Activated CD4-positive, alpha-beta T cell treated with anti-CD3 and anti-CD28 coated beads, Interleukin-2, amount 10 ng/mL, durations not matched to agents 7 days and 5 days (primary cell): ENCODE data around the gene TWNK. TPM values are rescaled to one million over a fixed set of nuclear protein-coding genes. Genes with fewer than 3 reads are reported as not detected.

ENCODE experiments used
- CTCF ChIA-PET: fragments of 350-600 bp; sonication (Branson Sonifier 250); formaldehyde crosslinking; loops from one replicate; lab custom pipeline; 2021; ENCODE audit warnings: antibody characterized with exemption; lab: Charles Lee
- POLR2A ChIA-PET: fragments of 350-600 bp; sonication (Branson Sonifier 250); formaldehyde crosslinking; loops from one replicate; lab custom pipeline; 2021; ENCODE audit warnings: antibody characterized with exemption; lab: Charles Lee
- DNase-seq: peaks from one replicate; pipeline ENCODE4 v3.0.0-alpha.2; 2020
- H3K27ac Mint-ChIP-seq: one replicate; pipeline ENCODE4 v1.8.0; 2021; ENCODE audit warnings: mild to moderate bottlenecking, moderate library complexity, mixed read lengths
- H3K27me3 Mint-ChIP-seq: one replicate; pipeline ENCODE4 v1.8.0; 2021; ENCODE audit warnings: mixed read lengths
- H3K36me3 Mint-ChIP-seq: one replicate; pipeline ENCODE4 v1.8.0; 2021; ENCODE audit warnings: low read depth, mixed read lengths
- H3K4me1 Mint-ChIP-seq: one replicate; pipeline ENCODE4 v1.8.0; 2021; ENCODE audit warnings: mixed read lengths
- H3K4me3 Mint-ChIP-seq: one replicate; pipeline ENCODE4 v1.8.0; 2021; ENCODE audit warnings: mild to moderate bottlenecking, moderate library complexity, mixed read lengths
- H3K9me3 Mint-ChIP-seq: one replicate; pipeline ENCODE4 v1.8.0; 2021; ENCODE audit warnings: mixed read lengths
- total RNA-seq, 2 experiments: library from RNA; stranded (reverse); gene quantifications; one replicate each; pipeline ENCODE4 v1.2.3, GENCODE V29; 2021

TWNK gene
- total RNA-seq, 2 experiments from 2014 or later: 9.9 to 11.6 TPM

GRCh38 chr10:101000127-101000914 is 13.0 kb downstream of the TWNK start:
- no peaks in the 10 kb centered on the region for H3K9me3 Mint-ChIP-seq
- peak overlapping the region; percentile 54 for H3K4me3 Mint-ChIP-seq
- H3K36me3 Mint-ChIP-seq: peaks cover 2% of the 10 kb centered on the region
- no peak for DNase-seq
- peak overlapping the region; percentile 68 for H3K27ac Mint-ChIP-seq
- H3K27me3 Mint-ChIP-seq: peaks cover 2% of the 10 kb centered on the region
- POLR2A ChIA-PET: no interaction called here
- H3K4me1 Mint-ChIP-seq: peaks cover 26% of the 10 kb centered on the region
- CTCF ChIA-PET: interaction anchor here (0.9 to 12.7 kb wide), 6 partner anchors 10 to 52 kb away, joined by 3 to 111 read pairs (median 3); no protein-coding TSS in a partner anchor

- CTCF ChIA-PET: interaction anchor here (12.7 kb wide), 1 partner anchor 15 kb away, joined by 111 read pairs; no protein-coding TSS in a partner anchor
- H3K4me1 Mint-ChIP-seq: peaks cover 20% of the 10 kb centered on the region
- no peak for DNase-seq
- peak overlapping the region; percentile 27 for H3K27ac Mint-ChIP-seq
- no peaks in the 10 kb centered on the region for H3K9me3 Mint-ChIP-seq
- H3K36me3 Mint-ChIP-seq: peaks cover 2% of the 10 kb centered on the region
- POLR2A ChIA-PET: no interaction called here
- peaks cover 2% of the 10 kb centered on the region for H3K27me3 Mint-ChIP-seq
- H3K4me3 Mint-ChIP-seq: peak overlapping the region; percentile 54
These were observed 13.7 kb downstream of the TWNK start for GRCh38 chr10:101000915-101001658.

GRCh38 chr10:101001659-101002035 is 14.3 kb downstream of the TWNK start:
- Mint-ChIP-seq H3K4me1 (peaks cover 15% of the 10 kb centered on the region), H3K27me3 (peaks cover 2% of the 10 kb centered on the region), H3K4me3 (no peak overlapping the region), H3K36me3 (peaks cover 2% of the 10 kb centered on the region), H3K9me3 (no peaks in the 10 kb centered on the region), H3K27ac (no peak overlapping the region)
- POLR2A ChIA-PET: no interaction called here
- no peak for DNase-seq
- CTCF ChIA-PET: interaction anchor here (1.4 to 12.7 kb wide), 2 partner anchors 15 to 40 kb away, joined by 4 to 111 read pairs; no protein-coding TSS in a partner anchor

GRCh38 chr10:101002456-101002855 is 15.1 kb downstream of the TWNK start:
- H3K4me3 Mint-ChIP-seq: no peak overlapping the region
- POLR2A ChIA-PET: interaction anchor here (0.7 kb wide), 1 partner anchor 36 kb away, joined by 4 read pairs; no protein-coding TSS in a partner anchor
- no peaks in the 10 kb centered on the region for H3K9me3 Mint-ChIP-seq

GRCh38 chr10:101003639-101004206 is 16.4 kb downstream of the TWNK start:
- H3K4me1 Mint-ChIP-seq: peaks cover 6% of the 10 kb centered on the region
- ChIA-PET POLR2A (no interaction called here), CTCF (interaction anchor here (0.6 to 12.7 kb wide), 3 partner anchors 13 to 638 kb away, joined by 3 to 111 read pairs (median 3); no protein-coding TSS in a partner anchor)
- no peak overlapping the region for H3K4me3 Mint-ChIP-seq
- H3K36me3 Mint-ChIP-seq: peaks cover 2% of the 10 kb centered on the region
- no peaks in the 10 kb centered on the region for H3K9me3 Mint-ChIP-seq
- DNase-seq: no peak
- H3K27ac Mint-ChIP-seq: no peak overlapping the region
- peaks cover 2% of the 10 kb centered on the region for H3K27me3 Mint-ChIP-seq

More at GRCh38 chr10:101002456-101002855, 15.1 kb downstream of the TWNK start:
- Mint-ChIP-seq H3K27me3 (peaks cover 2% of the 10 kb centered on the region), H3K27ac (no peak overlapping the region), H3K4me1 (peaks cover 13% of the 10 kb centered on the region), H3K36me3 (peaks cover 2% of the 10 kb centered on the region)
- DNase-seq: no peak
- CTCF ChIA-PET: interaction anchor here (1.0 to 12.7 kb wide), 4 partner anchors 9 to 39 kb away, joined by 3 to 111 read pairs (median 4); partner anchors contain the start of genes MRPL43 and TWNK

GRCh38 chr10:101005361-101005760 is 18.0 kb downstream of the TWNK start:
- DNase-seq: no peak
- Mint-ChIP-seq H3K4me3 (no peak overlapping the region), H3K9me3 (no peaks in the 10 kb centered on the region), H3K27ac (no peak overlapping the region), H3K36me3 (peaks cover 2% of the 10 kb centered on the region), H3K27me3 (peaks cover 2% of the 10 kb centered on the region), H3K4me1 (peaks cover 4% of the 10 kb centered on the region)
- ChIA-PET POLR2A (no interaction called here), CTCF (interaction anchor here (1.0 to 12.7 kb wide), 3 partner anchors 8 to 24 kb away, joined by 3 to 111 read pairs (median 4); no protein-coding TSS in a partner anchor)

GRCh38 chr10:101005869-101006567 is 18.7 kb downstream of the TWNK start:
- Mint-ChIP-seq H3K4me3 (no peak overlapping the region), H3K4me1 (peaks cover 2% of the 10 kb centered on the region)
- POLR2A ChIA-PET: no interaction called here

GRCh38 chr10:101006593-101007098 is 19.3 kb downstream of the TWNK start:
- Mint-ChIP-seq H3K27ac (no peak overlapping the region), H3K27me3 (no peaks in the 10 kb centered on the region), H3K4me3 (no peak overlapping the region), H3K9me3 (no peaks in the 10 kb centered on the region), H3K36me3 (no peaks in the 10 kb centered on the region), H3K4me1 (no peaks in the 10 kb centered on the region)
- ChIA-PET CTCF (interaction anchor here (1.0 to 12.7 kb wide), 5 partner anchors 10 to 471 kb away, joined by 3 to 111 read pairs (median 4); partner anchors contain the start of gene HIF1AN), POLR2A (no interaction called here)
- no peak for DNase-seq

More at GRCh38 chr10:101005869-101006567, 18.7 kb downstream of the TWNK start:
- CTCF ChIA-PET: interaction anchor here (1.2 to 12.7 kb wide), 3 partner anchors 9 to 470 kb away, joined by 3 to 111 read pairs (median 4); partner anchors contain the start of gene HIF1AN
- no peaks in the 10 kb centered on the region for H3K9me3 Mint-ChIP-seq
- no peak for DNase-seq
- H3K27me3 Mint-ChIP-seq: peaks cover 1% of the 10 kb centered on the region
- peak overlapping the region; percentile 31 for H3K27ac Mint-ChIP-seq
- peaks cover 1% of the 10 kb centered on the region for H3K36me3 Mint-ChIP-seq

GRCh38 chr10:101007099-101007711 is 19.9 kb downstream of the TWNK start:
- no peak for DNase-seq
- no peak overlapping the region for H3K27ac Mint-ChIP-seq
- no peaks in the 10 kb centered on the region for H3K4me1 Mint-ChIP-seq
- no peak overlapping the region for H3K4me3 Mint-ChIP-seq
- ChIA-PET POLR2A (no interaction called here), CTCF (interaction anchor here (0.7 to 12.7 kb wide), 7 partner anchors 8 to 472 kb away, joined by 3 to 111 read pairs (median 3); partner anchors contain the start of genes HIF1AN, LZTS2, PDZD7 and SFXN3)
- no peaks in the 10 kb centered on the region for H3K36me3 Mint-ChIP-seq
- H3K9me3 Mint-ChIP-seq: no peaks in the 10 kb centered on the region
- no peaks in the 10 kb centered on the region for H3K27me3 Mint-ChIP-seq

- POLR2A ChIA-PET: no interaction called here
- Mint-ChIP-seq H3K36me3 (no peaks in the 10 kb centered on the region), H3K4me3 (no peak overlapping the region), H3K27ac (no peak overlapping the region), H3K27me3 (no peaks in the 10 kb centered on the region), H3K4me1 (peaks cover 7% of the 10 kb centered on the region), H3K9me3 (no peaks in the 10 kb centered on the region)
- no peak for DNase-seq
- CTCF ChIA-PET: interaction anchor here (0.7 to 12.7 kb wide), 6 partner anchors 8 to 23 kb away, joined by 3 to 111 read pairs (median 3); partner anchors contain the start of genes LZTS2, PDZD7 and SFXN3
These were observed 20.8 kb downstream of the TWNK start for GRCh38 chr10:101007915-101008822.
